Ovary (tissue), 9 donors: Measurements from ENCODE around the gene ADAD2. TPM values are rescaled to one million over a fixed set of nuclear protein-coding genes. Genes with fewer than 3 reads are reported as not detected.
"Not testable (repeated sequence)": the region's sequence is repeated elsewhere in the genome, so short reads cannot be mapped to it uniquely, and the experiment has no call there.

ENCODE experiments used
- DNase-seq, 5 donors: peaks; one replicate each; pipeline ENCODE4 v3.0.0-alpha.2; 2019 to 2020
- H3K27ac ChIP-seq, 2 donors: fragments of 200-600 bp; one replicate each; pipeline versions ENCODE4 v1.5.1 to v1.8.0; 2019 to 2022
- H3K27me3 ChIP-seq: fragments of 200-600 bp; one replicate; pipeline ENCODE4 v1.8.0; 2022
- H3K36me3 ChIP-seq: fragments of 200-600 bp; sonication (generic); one replicate; pipeline ENCODE4 v1.5.1; 2019
- H3K4me1 ChIP-seq: one replicate; pipeline ENCODE4 v1.8.1; 2013; ENCODE audit warnings: mild to moderate bottlenecking, moderate library complexity; ENCODE audit not compliant: insufficient read depth
- H3K4me3 ChIP-seq: fragments of 200-600 bp; sonication (generic); one replicate; pipeline ENCODE4 v1.5.1; 2017
- H3K9me3 ChIP-seq, 2 donors: fragments of 200-600 bp in 1 of 2; sonication (generic) in 1 of 2; one replicate each; pipeline versions ENCODE4 v1.5.1 to v1.8.1; 2013 to 2019; ENCODE audit warnings: mild to moderate bottlenecking in 1 of 2, moderate library complexity in 1 of 2
- CTCF ChIP-seq, 3 donors: fragments of 450-650 bp in 2 of 3; fragments of 200-600 bp in 1 of 3; IDR thresholded peaks; one replicate each; pipeline versions ENCODE4 v1.5.1 to v1.8.0; 2016 to 2022; ENCODE audit warnings: antibody characterized with exemption in 3 of 3, mild to moderate bottlenecking in 1 of 3
- EP300 ChIP-seq: sonication (generic); formaldehyde crosslinking; IDR thresholded peaks from one replicate; pipeline ENCODE4 v1.6.1; 2017; ENCODE audit warnings: antibody characterized with exemption
- POLR2A ChIP-seq: fragments of 450-650 bp; IDR thresholded peaks from one replicate; pipeline ENCODE4 v1.6.1; 2017; ENCODE audit warnings: antibody characterized with exemption, mild to moderate bottlenecking, moderate library complexity
- WGBS, 3 donors: extraction: QIAGEN DNeasy Blood & Tissue Kit in 1 of 3; methylation state at CpG; one replicate each; pipeline versions ENCODE4 v1.1.5 to v1.1.7; 2013 to 2017; 5-methylcytosine and 5-hydroxymethylcytosine counted together
- intact Hi-C, 4 donors: fragments of 100-400 bp; cut with DNase I; formaldehyde crosslinking; loops; one replicate each; pipeline versions ENCODE4 v1.11.0 to v1.15.1; 2022 to 2023
- polyA plus RNA-seq, 2 donors: library from polyadenylated mRNA; stranded (reverse); fragments of 200-250 nt in 1 of 2; fragments of 350-450 nt in 1 of 2; fragmentation: Illumina TruSeq in 1 of 2; extraction: RNeasy Lipid Tissue Mini Kit (QIAGEN cat#74804) in 1 of 2; gene quantifications; one replicate each; pipeline ENCODE4 v1.2.3, GENCODE V29; 2013 to 2014
- total RNA-seq, 7 donors: library from RNA; depleted of rRNA in 2 of 7; stranded (reverse); fragments of >200 nt in 2 of 7; fragmentation: NEBNext Ultra II Directional in 3 of 7; extraction: Animal tissue kit (Norgen Biotek cat#: 25700) in 3 of 7; gene quantifications; one replicate each; pipeline versions ENCODE4 v1.1.0 to v1.2.4, GENCODE V29; 2016 to 2023
- donor health status: DM: no; HTN: no; CAD: no; lungs with moderate emphysema.
- donor health status: DM: no; HTN: no; CAD: no.
- donor health status: Bipolar disorder and iron deficiency.
- donor health status: DM: yes; HTN: yes; CAD: no.
- donor health status: DM: no; HTN: no; CAD: no.
- donor health status: DM: yes; HTN: yes; CAD: no.

The ADAD2 gene
- total and polyA plus RNA-seq, 9 donors = 0.12 to 2.0 (median 0.84) TPM; not detected in 5

GRCh38 chr16:84199097-84199496, 8.1 kb downstream of the ADAD2 start:
- Histone ChIP-seq H3K36me3 (no peaks in the 10 kb centered on the region), H3K27ac (no peak overlapping the region), H3K9me3 (no peaks in the 10 kb centered on the region), H3K27me3 (no peaks in the 10 kb centered on the region), H3K4me1 (no peaks in the 10 kb centered on the region), H3K4me3 (no peak overlapping the region)
- TF ChIP-seq CTCF (IDR thresholded peaks at IDR 0.05) (no peak), POLR2A (no peak), EP300 (no peak)
- WGBS, 3 donors = 42 to 50% (median 47%) methylated on average over 13 of the region's 13 CpGs
- no peak for DNase-seq
- intact Hi-C loops = no loop called here

- Histone ChIP-seq H3K36me3 (no peaks in the 10 kb centered on the region), H3K27ac (no peak overlapping the region), H3K9me3 (no peaks in the 10 kb centered on the region), H3K4me1 (no peaks in the 10 kb centered on the region), H3K27me3 (no peaks in the 10 kb centered on the region), H3K4me3 (no peak overlapping the region)
- DNase-seq = no peak
- TF ChIP-seq CTCF (IDR thresholded peaks at IDR 0.05) = no peak
- no peak for TF ChIP-seq POLR2A
- intact Hi-C loops = no loop called here
- WGBS, 3 donors = 85 to 92% (median 88%) methylated on average over 10 of the region's 10 CpGs
Observed at GRCh38 chr16:84199861-84200260, 8.9 kb downstream of the ADAD2 start.

- H3K9me3 ChIP-seq, H3K27me3 ChIP-seq, H3K4me1 ChIP-seq, DNase-seq, intact Hi-C loops, H3K4me3 ChIP-seq, H3K27ac ChIP-seq, H3K36me3 ChIP-seq: not testable (repeated sequence)
- WGBS, 3 donors = 78 to 96% (median 95%) methylated on average over 18 to 26 of the region's 26 CpGs
Observed at GRCh38 chr16:84204551-84204950, 13.6 kb downstream of the ADAD2 start.

GRCh38 chr16:84205123-84205522, 14.2 kb downstream of the ADAD2 start:
- H3K9me3 ChIP-seq, DNase-seq, intact Hi-C loops, H3K36me3 ChIP-seq, H3K27me3 ChIP-seq, H3K4me3 ChIP-seq, H3K4me1 ChIP-seq, H3K27ac ChIP-seq: not testable (repeated sequence)
- 89 to 98% (median 92%) methylated on average over 6 of the region's 6 CpGs for WGBS, 3 donors

GRCh38 chr16:84205976-84206691, 15.2 kb downstream of the ADAD2 start:
- no peak for DNase-seq
- H3K4me3 ChIP-seq = no peak overlapping the region
- 86 to 92% (median 88%) methylated on average over 18 of the region's 18 CpGs for WGBS, 3 donors
- no peak overlapping the region for H3K27ac ChIP-seq
- no peaks in the 10 kb centered on the region for H3K27me3 ChIP-seq
- no peaks in the 10 kb centered on the region for H3K36me3 ChIP-seq
- intact Hi-C loops = no loop called here
- no peaks in the 10 kb centered on the region for H3K9me3 ChIP-seq
- no peaks in the 10 kb centered on the region for H3K4me1 ChIP-seq
- TF ChIP-seq EP300 = no peak

- Histone ChIP-seq H3K36me3 (no peaks in the 10 kb centered on the region), H3K27me3 (no peaks in the 10 kb centered on the region), H3K9me3 (no peaks in the 10 kb centered on the region), H3K4me1 (no peaks in the 10 kb centered on the region), H3K27ac (no peak overlapping the region), H3K4me3 (no peak overlapping the region)
- 51 to 58% (median 57%) methylated on average over 6 of the region's 6 CpGs for WGBS, 3 donors
- DNase-seq = no peak
- TF ChIP-seq EP300 = no peak
- intact Hi-C loops = no loop called here
Observed at GRCh38 chr16:84207251-84207650, 16.3 kb downstream of the ADAD2 start.
